Smooth muscle cell (in vitro differentiated cells): ENCODE results near the gene P2RX1. TPM values are rescaled to one million over a fixed set of nuclear protein-coding genes. Genes with fewer than 3 reads are reported as not detected.

Experiments used
- DNase-seq: peaks from one replicate; lab custom pipeline; 2025; ENCODE audit not compliant: unreplicated experiment; lab: John Stamatoyannopoulos, UW
- H2AFZ ChIP-seq: fragments of 200-600 bp; sonication (generic); 2 replicates; pipeline ENCODE4 v1.6.0; 2016; ENCODE audit warnings: antibody characterized with exemption, low read depth, mild to moderate bottlenecking
- H3F3A ChIP-seq: fragments of 200-600 bp; sonication (generic); 2 replicates; pipeline ENCODE4 v1.6.0; 2017; ENCODE audit warnings: antibody characterized with exemption, low read depth
- H3K27ac ChIP-seq: fragments of 200-600 bp; sonication (generic); 2 replicates; pipeline ENCODE4 v1.5.1; 2016; ENCODE audit warnings: low read depth, mild to moderate bottlenecking
- H3K27me3 ChIP-seq: fragments of 200-600 bp; sonication (generic); 2 replicates; pipeline ENCODE4 v1.6.1; 2016; ENCODE audit warnings: low read depth, mild to moderate bottlenecking
- H3K36me3 ChIP-seq: fragments of 200-600 bp; sonication (generic); 2 replicates; pipeline ENCODE4 v1.5.1; 2016; ENCODE audit warnings: low read depth
- H3K4me1 ChIP-seq: fragments of 200-600 bp; sonication (generic); 2 replicates; pipeline ENCODE4 v1.5.1; 2016; ENCODE audit warnings: low read depth
- H3K4me2 ChIP-seq: fragments of 200-600 bp; sonication (generic); 2 replicates; pipeline ENCODE4 v1.6.0; 2016; ENCODE audit warnings: mild to moderate bottlenecking
- H3K4me3 ChIP-seq: fragments of 200-600 bp; sonication (generic); 2 replicates; pipeline ENCODE4 v1.5.1; 2016; ENCODE audit warnings: mild to moderate bottlenecking
- H3K79me2 ChIP-seq: fragments of 200-600 bp; sonication (generic); 2 replicates; pipeline ENCODE4 v1.6.0; 2016; ENCODE audit warnings: low read depth, mild to moderate bottlenecking
- H3K9ac ChIP-seq: fragments of 200-600 bp; sonication (generic); 2 replicates; pipeline ENCODE4 v1.6.0; 2016; ENCODE audit warnings: low read depth
- H3K9me3 ChIP-seq: fragments of 200-600 bp; sonication (generic); replicated peaks from 2 replicates; pipeline ENCODE4 v1.5.1; 2016; ENCODE audit warnings: low read depth
- H4K20me1 ChIP-seq: fragments of 200-600 bp; sonication (generic); 2 replicates; pipeline ENCODE4 v1.6.0; 2016; ENCODE audit warnings: low read depth
- CTCF ChIP-seq: fragments of 200-600 bp; sonication (generic); IDR thresholded peaks from 2 replicates; pipeline ENCODE4 v1.5.1; 2017; ENCODE audit warnings: borderline replicate concordance, mild to moderate bottlenecking, antibody characterized with exemption; ENCODE audit not compliant: insufficient read depth, poor library complexity, severe bottlenecking
- WGBS: methylation state at CpG from one replicate; pipeline ENCODE4 v1.1.7; 2016; ENCODE audit warnings: low lambda C conversion rate; 5-methylcytosine and 5-hydroxymethylcytosine counted together
- polyA plus RNA-seq: library from polyadenylated mRNA; unstranded; fragments of >200 nt; fragmentation: Nextera tagmentation; extraction: Ambion mirVana; gene quantifications from 2 replicates; pipeline ENCODE4 v1.2.1, GENCODE V29; 2016
- total RNA-seq: library from RNA; depleted of rRNA; stranded (reverse); fragments of >200 nt; gene quantifications from 2 replicates; pipeline ENCODE4 v1.2.3, GENCODE V29; 2014

Gene P2RX1
- total and polyA plus RNA-seq, 2 experiments from 2014 or later, result 1.3 to 3.2 TPM

- Histone ChIP-seq H3K4me2 (no peak overlapping the region), H3K27ac (no peak overlapping the region), H3K4me3 (no peak overlapping the region), H3K9ac (no peak overlapping the region), H3F3A (no peaks in the 10 kb centered on the region), H4K20me1 (no peaks in the 10 kb centered on the region), H3K4me1 (no peaks in the 10 kb centered on the region), H3K27me3 (no peaks in the 10 kb centered on the region), H2AFZ (no peak overlapping the region), H3K79me2 (no peaks in the 10 kb centered on the region), H3K9me3 (no peaks in the 10 kb centered on the region), H3K36me3 (no peaks in the 10 kb centered on the region)
- no peak for DNase-seq
- whole genome bisulfite sequencing, result 93% methylated on average over 27 of the region's 28 CpGs
- TF ChIP-seq CTCF, result no peak
These were observed 54.2 kb downstream of the P2RX1 start for GRCh38 chr17:3861761-3862681.

GRCh38 chr17:3860939-3861700, 55.1 kb downstream of the P2RX1 start:
- Histone ChIP-seq H3F3A (no peaks in the 10 kb centered on the region), H3K9me3 (no peaks in the 10 kb centered on the region), H3K4me1 (no peaks in the 10 kb centered on the region), H3K36me3 (no peaks in the 10 kb centered on the region), H3K4me2 (no peak overlapping the region), H2AFZ (no peak overlapping the region), H3K79me2 (no peaks in the 10 kb centered on the region), H3K27ac (no peak overlapping the region), H4K20me1 (no peaks in the 10 kb centered on the region), H3K27me3 (no peaks in the 10 kb centered on the region), H3K4me3 (no peak overlapping the region), H3K9ac (no peak overlapping the region)
- no peak for TF ChIP-seq CTCF
- 98% methylated on average over 30 of the region's 30 CpGs for WGBS
- DNase-seq, result no peak

- H3K9me3 ChIP-seq, result no peaks in the 10 kb centered on the region
- no peak overlapping the region for H3K4me3 ChIP-seq
- WGBS, result 96% methylated on average over 9 of the region's 9 CpGs
- H3K79me2 ChIP-seq, result no peaks in the 10 kb centered on the region
- no peak overlapping the region for H2AFZ ChIP-seq
- no peak overlapping the region for H3K4me2 ChIP-seq
- TF ChIP-seq CTCF, result no peak
- no peak overlapping the region for H3K9ac ChIP-seq
- no peaks in the 10 kb centered on the region for H3K27me3 ChIP-seq
- H3K36me3 ChIP-seq, result no peaks in the 10 kb centered on the region
- no peak for DNase-seq
- no peaks in the 10 kb centered on the region for H3F3A ChIP-seq
- H3K4me1 ChIP-seq, result no peaks in the 10 kb centered on the region
- no peak overlapping the region for H3K27ac ChIP-seq
- no peaks in the 10 kb centered on the region for H4K20me1 ChIP-seq
These were observed 56.3 kb downstream of the P2RX1 start for GRCh38 chr17:3859940-3860339.
